ENCODE results near the gene ZBTB17.

ZBTB17 gene

GRCh38 chr1:15975358-15975804, 520 bp downstream of the ZBTB17 start:
- Histone ChIP-seq H3K27me3 (ENCODE audit: control insufficient read depth in 3 of 3, insufficient read depth in 3 of 3, low read depth in 1 of 3, low read length in 3 of 3) (no peaks in the 10 kb centered on the region), H3K14ac (ENCODE audit: low read length) (peak overlapping the region; percentile 77), H3K4me1 (ENCODE audit: control insufficient read depth in 2 of 2, insufficient read depth in 1 of 2, low read depth in 1 of 2, low read length in 2 of 2) (peaks cover 3 to 7% of the 10 kb centered on the region in 2 donors), H2AK5ac (ENCODE audit: low read depth, low read length) (no peak overlapping the region), H2BK5ac (ENCODE audit: low read length) (peak overlapping the region; percentile 58), H3K27ac (replicated peaks; ENCODE audit: low read length) (no peak overlapping the region), H3K9me3 (replicated peaks in 1 of 2; ENCODE audit: control insufficient read depth in 2 of 2, insufficient read depth in 1 of 2, low read depth in 1 of 2, low read length in 2 of 2) (peaks cover 0 to 2% of the 10 kb centered on the region in 2 donors), H2BK12ac (ENCODE audit: low read length) (no peak overlapping the region), H3K9ac (ENCODE audit: low read depth, low read length, poor library complexity) (peak overlapping the region; percentile 85), H3K79me1 (ENCODE audit: low read depth, low read length) (peaks cover 5% of the 10 kb centered on the region), H4K8ac (ENCODE audit: low read depth, low read length) (no peak overlapping the region), H4K91ac (ENCODE audit: low read depth, low read length, poor library complexity) (no peak overlapping the region), H3K18ac (ENCODE audit: low read length) (peak overlapping the region; percentile 81), H3K36me3 (replicated peaks in 1 of 2; ENCODE audit: control insufficient read depth in 2 of 2, insufficient read depth in 2 of 2, low read length in 2 of 2) (peaks cover 13 to 27% of the 10 kb centered on the region in 2 donors), H2BK15ac (ENCODE audit: low read length) (no peak overlapping the region), H3K4me3 (ENCODE audit: low read length in 2 of 2) (peak overlapping the region; percentile 59 to 93), H2BK120ac (ENCODE audit: low read depth, low read length) (no peak overlapping the region), H3K23ac (ENCODE audit: low read depth, low read length, poor library complexity) (peak overlapping the region; percentile 82), H3K4me2 (ENCODE audit: insufficient read depth, low read length, poor library complexity, severe bottlenecking) (peak overlapping the region; percentile 72), H3K4ac (ENCODE audit: low read length) (no peak overlapping the region), H2AFZ (ENCODE audit: low read length) (peak overlapping the region; percentile 96)
- WGBS, 2 donors (ENCODE audit: extremely low coverage in 2 of 2, insufficient read length in 2 of 2, insufficient replicate concordance in 1 of 2): no CpG with 5 or more reads among the region's 47 CpGs
- DNase-seq (ENCODE audit: low spot score): no peak

- Histone ChIP-seq H3K9me3 (replicated peaks in 1 of 2; ENCODE audit: control insufficient read depth in 2 of 2, insufficient read depth in 1 of 2, low read depth in 1 of 2, low read length in 2 of 2) (peaks cover 2 to 3% of the 10 kb centered on the region in 2 donors), H3K9ac (ENCODE audit: low read depth, low read length, poor library complexity) (no peak overlapping the region), H3K18ac (ENCODE audit: low read length) (no peak overlapping the region), H4K8ac (ENCODE audit: low read depth, low read length) (no peak overlapping the region), H3K4me1 (ENCODE audit: control insufficient read depth in 2 of 2, insufficient read depth in 1 of 2, low read depth in 1 of 2, low read length in 2 of 2) (peaks cover 3 to 7% of the 10 kb centered on the region in 2 donors), H2BK12ac (ENCODE audit: low read length) (no peak overlapping the region), H2AK5ac (ENCODE audit: low read depth, low read length) (no peak overlapping the region), H2BK120ac (ENCODE audit: low read depth, low read length) (no peak overlapping the region), H2BK5ac (ENCODE audit: low read length) (peak overlapping the region; percentile 58), H2AFZ (ENCODE audit: low read length) (peak overlapping the region; percentile 96), H3K14ac (ENCODE audit: low read length) (no peak overlapping the region), H3K4ac (ENCODE audit: low read length) (no peak overlapping the region), H3K27ac (replicated peaks; ENCODE audit: low read length) (no peak overlapping the region), H3K4me3 (ENCODE audit: low read length in 2 of 2) (peak overlapping the region; percentile 59 to 93), H4K91ac (ENCODE audit: low read depth, low read length, poor library complexity) (no peak overlapping the region), H3K23ac (ENCODE audit: low read depth, low read length, poor library complexity) (no peak overlapping the region), H3K4me2 (ENCODE audit: insufficient read depth, low read length, poor library complexity, severe bottlenecking) (peak overlapping the region; percentile 72), H3K36me3 (replicated peaks in 1 of 2; ENCODE audit: control insufficient read depth in 2 of 2, insufficient read depth in 2 of 2, low read length in 2 of 2) (peaks cover 13 to 31% of the 10 kb centered on the region in 2 donors), H2BK15ac (ENCODE audit: low read length) (no peak overlapping the region), H3K27me3 (ENCODE audit: control insufficient read depth in 3 of 3, insufficient read depth in 3 of 3, low read depth in 1 of 3, low read length in 3 of 3) (no peaks in the 10 kb centered on the region), H3K79me1 (ENCODE audit: low read depth, low read length) (peaks cover 5% of the 10 kb centered on the region)
- WGBS, 2 donors (ENCODE audit: extremely low coverage in 2 of 2, insufficient read length in 2 of 2, insufficient replicate concordance in 1 of 2): no CpG with 5 or more reads among the region's 9 CpGs
- no peak for DNase-seq (ENCODE audit: low spot score)
These were observed 1.0 kb downstream of the ZBTB17 start for GRCh38 chr1:15974855-15975254.

GRCh38 chr1:15973772-15974171, 2.1 kb downstream of the ZBTB17 start:
- Histone ChIP-seq H3K9ac (ENCODE audit: low read depth, low read length, poor library complexity) (no peak overlapping the region), H4K91ac (ENCODE audit: low read depth, low read length, poor library complexity) (no peak overlapping the region), H3K79me1 (ENCODE audit: low read depth, low read length) (peaks cover 5% of the 10 kb centered on the region), H3K4me2 (ENCODE audit: insufficient read depth, low read length, poor library complexity, severe bottlenecking) (no peak overlapping the region), H3K9me3 (replicated peaks in 1 of 2; ENCODE audit: control insufficient read depth in 2 of 2, insufficient read depth in 1 of 2, low read depth in 1 of 2, low read length in 2 of 2) (peaks cover 10 to 13% of the 10 kb centered on the region in 2 donors), H3K23ac (ENCODE audit: low read depth, low read length, poor library complexity) (no peak overlapping the region), H2AK5ac (ENCODE audit: low read depth, low read length) (no peak overlapping the region), H2BK5ac (ENCODE audit: low read length) (no peak overlapping the region), H2BK12ac (ENCODE audit: low read length) (no peak overlapping the region), H3K27ac (replicated peaks; ENCODE audit: low read length) (no peak overlapping the region), H3K27me3 (ENCODE audit: control insufficient read depth in 3 of 3, insufficient read depth in 3 of 3, low read depth in 1 of 3, low read length in 3 of 3) (peaks cover 0 to 2% (median 0%) of the 10 kb centered on the region in 3 experiments), H2BK15ac (ENCODE audit: low read length) (no peak overlapping the region), H3K4ac (ENCODE audit: low read length) (no peak overlapping the region), H3K4me1 (ENCODE audit: control insufficient read depth in 2 of 2, insufficient read depth in 1 of 2, low read depth in 1 of 2, low read length in 2 of 2) (peaks cover 3 to 7% of the 10 kb centered on the region in 2 donors), H3K36me3 (replicated peaks in 1 of 2; ENCODE audit: control insufficient read depth in 2 of 2, insufficient read depth in 2 of 2, low read length in 2 of 2) (peaks cover 20 to 42% of the 10 kb centered on the region in 2 donors), H3K18ac (ENCODE audit: low read length) (no peak overlapping the region), H2BK120ac (ENCODE audit: low read depth, low read length) (no peak overlapping the region), H2AFZ (ENCODE audit: low read length) (no peak overlapping the region), H4K8ac (ENCODE audit: low read depth, low read length) (no peak overlapping the region), H3K4me3 (ENCODE audit: low read length in 2 of 2) (no peak overlapping the region), H3K14ac (ENCODE audit: low read length) (no peak overlapping the region)
- DNase-seq (ENCODE audit: low spot score): no peak
- WGBS, 2 donors (ENCODE audit: extremely low coverage in 2 of 2, insufficient read length in 2 of 2, insufficient replicate concordance in 1 of 2): no CpG with 5 or more reads among the region's 4 CpGs

GRCh38 chr1:15972409-15972808, 3.5 kb downstream of the ZBTB17 start:
- H2BK120ac ChIP-seq (ENCODE audit: low read depth, low read length): no peak overlapping the region
- no peak overlapping the region for H4K8ac ChIP-seq (ENCODE audit: low read depth, low read length)
- no peak overlapping the region for H2AFZ ChIP-seq (ENCODE audit: low read length)
- no peak overlapping the region for H3K9ac ChIP-seq (ENCODE audit: low read depth, low read length, poor library complexity)
- H2BK12ac ChIP-seq (ENCODE audit: low read length): no peak overlapping the region
- H3K4ac ChIP-seq (ENCODE audit: low read length): no peak overlapping the region
- peaks cover 12 to 21% of the 10 kb centered on the region in 2 donors for H3K9me3 ChIP-seq (replicated peaks in 1 of 2; ENCODE audit: control insufficient read depth in 2 of 2, insufficient read depth in 1 of 2, low read depth in 1 of 2, low read length in 2 of 2)
- H3K4me3 ChIP-seq (ENCODE audit: low read length in 2 of 2): no peak overlapping the region
- H3K36me3 ChIP-seq (replicated peaks in 1 of 2; ENCODE audit: control insufficient read depth in 2 of 2, insufficient read depth in 2 of 2, low read length in 2 of 2): peaks cover 20 to 53% of the 10 kb centered on the region in 2 donors
- H2AK5ac ChIP-seq (ENCODE audit: low read depth, low read length): no peak overlapping the region
- H3K23ac ChIP-seq (ENCODE audit: low read depth, low read length, poor library complexity): no peak overlapping the region
- peaks cover 0 to 2% (median 0%) of the 10 kb centered on the region in 3 experiments for H3K27me3 ChIP-seq (ENCODE audit: control insufficient read depth in 3 of 3, insufficient read depth in 3 of 3, low read depth in 1 of 3, low read length in 3 of 3)
- DNase-seq (ENCODE audit: low spot score): no peak
- H3K18ac ChIP-seq (ENCODE audit: low read length): no peak overlapping the region
- no peak overlapping the region for H3K27ac ChIP-seq (replicated peaks; ENCODE audit: low read length)
- no peak overlapping the region for H2BK15ac ChIP-seq (ENCODE audit: low read length)
- peaks cover 5% of the 10 kb centered on the region for H3K79me1 ChIP-seq (ENCODE audit: low read depth, low read length)
- no peak overlapping the region for H4K91ac ChIP-seq (ENCODE audit: low read depth, low read length, poor library complexity)
- H2BK5ac ChIP-seq (ENCODE audit: low read length): no peak overlapping the region
- H3K14ac ChIP-seq (ENCODE audit: low read length): no peak overlapping the region
- peaks cover 3 to 7% of the 10 kb centered on the region in 2 donors for H3K4me1 ChIP-seq (ENCODE audit: control insufficient read depth in 2 of 2, insufficient read depth in 1 of 2, low read depth in 1 of 2, low read length in 2 of 2)
- WGBS, 2 donors (ENCODE audit: extremely low coverage in 2 of 2, insufficient read length in 2 of 2, insufficient replicate concordance in 1 of 2): no CpG with 5 or more reads among the region's 1 CpG
- no peak overlapping the region for H3K4me2 ChIP-seq (ENCODE audit: insufficient read depth, low read length, poor library complexity, severe bottlenecking)

Data from neuronal stem cell (in vitro differentiated cells).